HG03175 (cell line): ENCODE results near the gene SEMG2.

Experiments
- ATAC-seq: cut with Tn5 transposase; IDR thresholded peaks from one replicate; pipeline ENCODE4 v1.9.1; 2021; ENCODE audit warnings: mild to moderate bottlenecking, moderate library complexity; ENCODE audit not compliant: unreplicated experiment

Gene SEMG2

GRCh38 chr20:45226287-45226686, 5.1 kb downstream of the SEMG2 start:
- no peak for ATAC-seq

- no peak for ATAC-seq
Measured at GRCh38 chr20:45229264-45230056, 8.3 kb downstream of the SEMG2 start.

- ATAC-seq: no peak
Measured at GRCh38 chr20:45230631-45231030, 9.5 kb downstream of the SEMG2 start.

- no peak for ATAC-seq
Measured at GRCh38 chr20:45235995-45236394, 14.8 kb downstream of the SEMG2 start.

GRCh38 chr20:45238139-45238538, 17.0 kb downstream of the SEMG2 start:
- no peak for ATAC-seq

- no peak for ATAC-seq
Measured at GRCh38 chr20:45246109-45246508, 24.9 kb downstream of the SEMG2 start.

GRCh38 chr20:45247865-45248264, 26.7 kb downstream of the SEMG2 start:
- no peak for ATAC-seq

GRCh38 chr20:45248609-45249008, 27.4 kb downstream of the SEMG2 start:
- no peak for ATAC-seq

- no peak for ATAC-seq
Measured at GRCh38 chr20:45251884-45252560, 30.8 kb downstream of the SEMG2 start.

GRCh38 chr20:45253261-45253660, 32.1 kb downstream of the SEMG2 start:
- no peak for ATAC-seq

GRCh38 chr20:45254383-45255262, 33.5 kb downstream of the SEMG2 start, which contains the start of gene SLPI:
Gene SLPI, minus strand, starts transcription at chr20:45254564. Its CDS starts 21 bp downstream, at chr20:45254543.
- no peak for ATAC-seq

GRCh38 chr20:45257161-45257560, 36.0 kb downstream of the SEMG2 start:
- ATAC-seq: no peak

- no peak for ATAC-seq
Measured at GRCh38 chr20:45257711-45258110, 36.5 kb downstream of the SEMG2 start.

GRCh38 chr20:45258259-45258658, 37.1 kb downstream of the SEMG2 start:
- ATAC-seq: no peak

GRCh38 chr20:45258664-45259063, 37.5 kb downstream of the SEMG2 start:
- ATAC-seq: no peak

- ATAC-seq: no peak
Measured at GRCh38 chr20:45263556-45264266, 42.5 kb downstream of the SEMG2 start.

GRCh38 chr20:45266977-45267376, 45.8 kb downstream of the SEMG2 start:
- no peak for ATAC-seq

GRCh38 chr20:45268531-45268930, 47.4 kb downstream of the SEMG2 start:
- no peak for ATAC-seq

GRCh38 chr20:45269056-45269455, 47.9 kb downstream of the SEMG2 start:
- ATAC-seq: no peak

- no peak for ATAC-seq
Measured at GRCh38 chr20:45269754-45270270, 48.6 kb downstream of the SEMG2 start.
